Thyroid gland (tissue), 4 donors: ENCODE data around the gene ING5.

Experiments used
- POLR2A ChIP-seq, 2 donors: fragments of 450-650 bp; IDR thresholded peaks; one replicate each; pipeline ENCODE4 v1.6.1; 2017; ENCODE audit warnings: antibody characterized with exemption in 2 of 2, mild to moderate bottlenecking in 2 of 2, moderate library complexity in 1 of 2
- TF ChIP-seq, protein P1 (sequence below), 6 experiments: fragments of 200-600 bp in 3 of 6; fragments of 450-650 bp in 3 of 6; sonication (generic) in 3 of 6; IDR thresholded peaks; one replicate each; pipeline ENCODE4 v1.5.1; 2016 to 2019; ENCODE audit warnings: antibody characterized with exemption in 6 of 6, mild to moderate bottlenecking in 2 of 6, inconsistent platforms in 1 of 6, moderate library complexity in 1 of 6

DNA sequence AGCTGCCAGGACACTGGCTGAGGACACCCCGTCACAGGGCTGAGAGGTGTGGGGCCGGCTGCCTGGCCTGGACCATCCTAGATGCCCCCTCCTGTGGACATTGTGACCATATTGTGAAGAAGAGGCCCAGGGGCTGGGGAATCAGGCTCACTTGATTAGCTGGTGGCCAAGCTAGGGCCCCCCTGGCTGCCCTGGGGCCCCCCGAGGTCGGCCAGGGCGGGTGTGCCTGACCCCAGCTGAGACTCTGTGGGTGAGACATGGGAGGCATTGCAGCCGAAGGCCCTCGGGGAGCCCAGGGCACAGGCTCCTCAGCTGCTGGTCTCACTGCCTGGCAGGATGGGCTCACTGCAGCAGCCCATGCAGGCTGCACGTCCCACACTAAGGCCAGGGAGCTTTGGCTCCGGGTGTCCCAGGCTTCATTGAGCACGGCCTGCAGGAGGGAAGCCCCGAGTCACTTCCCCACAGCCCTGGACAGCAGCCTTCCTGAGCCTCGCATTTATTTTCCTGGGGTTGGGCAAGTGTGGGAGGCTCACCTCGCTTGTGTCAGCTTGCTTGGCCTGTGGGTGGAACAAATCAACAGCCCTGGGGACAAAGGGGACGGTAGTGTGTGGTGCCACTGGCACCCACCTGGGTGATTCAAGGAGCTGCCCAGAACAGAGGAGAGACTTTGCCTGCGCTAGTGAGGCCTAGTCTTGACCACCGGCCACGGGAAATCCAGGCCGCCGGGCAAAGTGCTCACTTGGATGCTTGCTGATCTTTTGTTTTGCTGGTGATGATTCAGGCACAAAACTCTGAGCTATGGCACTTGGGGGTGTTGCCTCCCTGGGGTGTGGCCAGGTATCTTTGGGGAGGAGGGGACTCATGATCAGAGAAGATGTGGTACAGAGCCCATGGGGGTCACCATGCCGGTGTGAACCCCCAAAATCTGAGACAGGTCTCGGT, 76.1 kb downstream of the ING5 start:
- TF ChIP-seq POLR2A (IDR thresholded peaks at IDR 0.05): no peak
- TF ChIP-seq, protein P1, sequence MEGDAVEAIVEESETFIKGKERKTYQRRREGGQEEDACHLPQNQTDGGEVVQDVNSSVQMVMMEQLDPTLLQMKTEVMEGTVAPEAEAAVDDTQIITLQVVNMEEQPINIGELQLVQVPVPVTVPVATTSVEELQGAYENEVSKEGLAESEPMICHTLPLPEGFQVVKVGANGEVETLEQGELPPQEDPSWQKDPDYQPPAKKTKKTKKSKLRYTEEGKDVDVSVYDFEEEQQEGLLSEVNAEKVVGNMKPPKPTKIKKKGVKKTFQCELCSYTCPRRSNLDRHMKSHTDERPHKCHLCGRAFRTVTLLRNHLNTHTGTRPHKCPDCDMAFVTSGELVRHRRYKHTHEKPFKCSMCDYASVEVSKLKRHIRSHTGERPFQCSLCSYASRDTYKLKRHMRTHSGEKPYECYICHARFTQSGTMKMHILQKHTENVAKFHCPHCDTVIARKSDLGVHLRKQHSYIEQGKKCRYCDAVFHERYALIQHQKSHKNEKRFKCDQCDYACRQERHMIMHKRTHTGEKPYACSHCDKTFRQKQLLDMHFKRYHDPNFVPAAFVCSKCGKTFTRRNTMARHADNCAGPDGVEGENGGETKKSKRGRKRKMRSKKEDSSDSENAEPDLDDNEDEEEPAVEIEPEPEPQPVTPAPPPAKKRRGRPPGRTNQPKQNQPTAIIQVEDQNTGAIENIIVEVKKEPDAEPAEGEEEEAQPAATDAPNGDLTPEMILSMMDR (IDR thresholded peaks at IDR 0.05): no peak
